HFFc6 (cell line): ENCODE results near the gene MOSPD3. TPM values are rescaled to one million over a fixed set of nuclear protein-coding genes. Genes with fewer than 3 reads are reported as not detected.

ENCODE experiments used
- DNase-seq: peaks from one replicate; pipeline ENCODE4 v3.0.0-alpha.2; 2018
- H3K27ac Mint-ChIP-seq: 2 replicates; pipeline ENCODE4 v1.8.0; 2020; ENCODE audit warnings: mild to moderate bottlenecking, mixed read lengths
- H3K27me3 Mint-ChIP-seq: 2 replicates; pipeline ENCODE4 v1.8.0; 2021; ENCODE audit warnings: mild to moderate bottlenecking, moderate library complexity, mixed read lengths; ENCODE audit not compliant: insufficient read depth
- H3K36me3 Mint-ChIP-seq: 2 replicates; pipeline ENCODE4 v1.8.0; 2021; ENCODE audit warnings: low read depth, mixed read lengths
- H3K4me1 Mint-ChIP-seq: 2 replicates; pipeline ENCODE4 v1.8.0; 2020; ENCODE audit warnings: low read depth, mixed read lengths
- H3K4me3 Mint-ChIP-seq: 2 replicates; pipeline ENCODE4 v1.8.0; 2020; ENCODE audit warnings: mild to moderate bottlenecking, moderate library complexity, mixed read lengths
- H3K9me3 Mint-ChIP-seq: 2 replicates; pipeline ENCODE4 v1.8.0; 2020; ENCODE audit warnings: mild to moderate bottlenecking, mixed read lengths
- CTCF ChIP-seq: fragments of 200-600 bp; sonication (generic); IDR thresholded peaks from 2 replicates; pipeline ENCODE4 v1.5.0; 2021; ENCODE audit warnings: antibody characterized with exemption, mild to moderate bottlenecking
- total RNA-seq, 6 experiments: library from RNA; stranded (reverse); fragmentation: NEBNext Ultra II Directional; extraction: Animal tissue kit (Norgen Biotek cat#: 25700); gene quantifications; 2 replicates in 1 of 6; 3 replicates in 5 of 6; pipeline ENCODE4 v1.2.3, GENCODE V29; 2021

Gene MOSPD3
- total RNA-seq, 6 experiments from 2014 or later, result 14.6 to 19.0 (median 17.4) TPM

- H3K27me3 Mint-ChIP-seq, result no peaks in the 10 kb centered on the region; the same call in none of the 2 replicates
Measured at GRCh38 chr7:100603726-100604027, 8.7 kb upstream of the MOSPD3 start.

DNA sequence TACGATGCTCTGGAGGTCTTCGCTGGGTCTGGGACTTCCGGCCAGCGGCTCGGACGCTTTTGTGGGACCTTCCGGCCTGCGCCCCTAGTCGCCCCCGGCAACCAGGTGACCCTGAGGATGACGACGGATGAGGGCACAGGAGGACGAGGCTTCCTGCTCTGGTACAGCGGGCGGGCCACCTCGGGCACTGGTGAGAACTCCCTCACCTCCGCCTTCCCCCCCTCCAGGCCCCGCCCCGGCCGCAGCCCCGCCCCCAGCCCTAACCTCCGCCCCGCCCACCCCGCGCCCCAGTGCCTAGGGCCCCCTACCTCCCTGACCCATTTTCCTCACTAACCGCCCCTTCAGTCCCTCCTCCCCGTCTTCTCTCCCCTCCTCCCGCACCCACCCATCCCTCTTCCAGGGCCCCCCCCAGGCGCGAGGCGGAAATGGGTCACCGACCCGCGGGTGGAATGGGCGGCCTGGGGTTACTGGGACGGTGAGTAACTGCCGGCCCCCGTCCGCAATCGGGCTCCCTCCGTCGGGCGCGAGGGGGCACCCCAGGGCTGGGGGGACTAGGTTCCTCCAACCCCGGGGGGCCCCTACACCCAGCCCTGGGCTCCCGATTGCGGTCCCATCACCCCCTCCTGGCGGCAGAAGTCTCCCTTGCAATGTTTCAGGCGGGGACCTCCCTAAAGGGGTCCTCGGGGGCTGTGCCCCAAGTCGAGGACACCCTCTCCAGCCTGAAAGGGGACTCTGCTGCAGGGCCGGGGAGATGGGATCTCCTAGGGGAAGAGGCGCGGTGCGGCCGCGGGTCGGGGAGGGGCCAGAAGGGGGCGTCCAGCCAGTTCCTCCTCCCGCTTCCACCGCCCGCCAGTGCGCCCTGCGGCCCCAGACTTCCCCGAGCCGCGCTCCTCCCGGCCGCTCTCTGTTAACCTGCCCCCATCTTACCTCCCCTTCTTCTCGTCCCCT lies 8.0 kb upstream of the MOSPD3 start:
- peak; percentile 80 for TF ChIP-seq CTCF
- Mint-ChIP-seq H3K27ac (peak overlapping the region; percentile 84), H3K27me3 (no peaks in the 10 kb centered on the region; the same call in none of the 2 replicates), H3K4me3 (peak overlapping the region; percentile 90), H3K36me3 (peaks cover 9% of the 10 kb centered on the region), H3K9me3 (no peaks in the 10 kb centered on the region), H3K4me1 (peaks cover 16% of the 10 kb centered on the region)
- DNase-seq, result peak; percentile 48

More at GRCh38 chr7:100603726-100604027, 8.7 kb upstream of the MOSPD3 start:
- no peak for TF ChIP-seq CTCF
- Mint-ChIP-seq H3K9me3 (no peaks in the 10 kb centered on the region), H3K36me3 (peaks cover 9% of the 10 kb centered on the region), H3K4me3 (peak overlapping the region; percentile 90), H3K27ac (peak overlapping the region; percentile 84), H3K4me1 (peaks cover 16% of the 10 kb centered on the region)
- peak; percentile 31 for DNase-seq

DNA sequence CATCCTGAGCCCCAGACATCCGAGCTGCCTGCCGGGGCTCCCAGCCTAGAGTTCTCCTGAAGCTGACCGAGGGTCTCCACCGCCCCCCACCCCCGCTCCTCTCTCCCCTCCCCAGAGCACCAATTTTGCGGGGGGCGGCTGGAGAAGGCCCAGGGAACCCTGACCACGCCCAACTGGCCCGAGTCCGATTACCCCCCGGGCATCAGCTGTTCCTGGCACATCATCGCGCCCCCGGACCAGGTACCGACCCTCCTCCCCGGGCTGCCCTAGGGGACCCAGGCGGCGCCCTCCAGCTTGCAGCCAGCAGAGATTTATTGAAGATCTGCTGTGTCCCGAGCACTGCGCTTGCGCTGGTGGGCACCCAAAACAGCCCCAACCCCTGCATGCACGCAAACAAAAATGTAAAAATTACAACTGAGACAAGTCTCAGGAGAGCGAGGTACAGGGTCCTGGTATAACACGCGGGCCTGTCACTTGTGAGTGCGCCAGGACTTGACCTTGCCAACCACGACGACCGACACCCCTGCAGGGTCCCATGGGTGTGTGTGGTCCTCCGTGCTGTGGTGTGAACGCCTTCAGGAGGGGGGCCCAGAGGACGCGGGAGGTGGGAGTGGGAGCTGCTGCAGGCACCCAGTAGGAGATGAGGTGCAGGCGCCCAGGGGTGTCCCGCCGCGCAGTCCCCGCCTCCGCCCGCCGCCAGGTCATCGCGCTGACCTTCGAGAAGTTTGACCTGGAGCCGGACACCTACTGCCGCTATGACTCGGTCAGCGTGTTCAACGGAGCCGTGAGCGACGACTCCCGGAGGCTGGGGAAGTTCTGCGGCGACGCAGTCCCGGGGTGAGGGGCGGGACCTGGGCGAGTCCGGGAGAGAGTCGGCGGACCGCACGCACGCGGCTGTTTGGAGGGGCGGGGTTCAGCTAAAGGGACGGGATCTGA lies 7.1 kb upstream of the MOSPD3 start:
- peak overlapping the region; percentile 77 for H3K4me3 Mint-ChIP-seq
- no peaks in the 10 kb centered on the region for H3K9me3 Mint-ChIP-seq
- peak overlapping the region; percentile 45; the same call in 1 of the 2 replicates for H3K27ac Mint-ChIP-seq
- DNase-seq, result no peak
- TF ChIP-seq CTCF, result no peak
- peaks cover 16% of the 10 kb centered on the region for H3K4me1 Mint-ChIP-seq
- H3K36me3 Mint-ChIP-seq, result peaks cover 9% of the 10 kb centered on the region
- H3K27me3 Mint-ChIP-seq, result no peaks in the 10 kb centered on the region; the same call in none of the 2 replicates

GRCh38 chr7:100606313-100606712 lies 6.0 kb upstream of the MOSPD3 start:
- no peak for TF ChIP-seq CTCF
- no peaks in the 10 kb centered on the region; the same call in none of the 2 replicates for H3K27me3 Mint-ChIP-seq
- DNase-seq, result no peak
- peaks cover 22% of the 10 kb centered on the region for H3K4me1 Mint-ChIP-seq
- no peak overlapping the region for H3K27ac Mint-ChIP-seq
- H3K4me3 Mint-ChIP-seq, result no peak overlapping the region
- no peaks in the 10 kb centered on the region for H3K9me3 Mint-ChIP-seq
- peaks cover 9% of the 10 kb centered on the region for H3K36me3 Mint-ChIP-seq

DNA sequence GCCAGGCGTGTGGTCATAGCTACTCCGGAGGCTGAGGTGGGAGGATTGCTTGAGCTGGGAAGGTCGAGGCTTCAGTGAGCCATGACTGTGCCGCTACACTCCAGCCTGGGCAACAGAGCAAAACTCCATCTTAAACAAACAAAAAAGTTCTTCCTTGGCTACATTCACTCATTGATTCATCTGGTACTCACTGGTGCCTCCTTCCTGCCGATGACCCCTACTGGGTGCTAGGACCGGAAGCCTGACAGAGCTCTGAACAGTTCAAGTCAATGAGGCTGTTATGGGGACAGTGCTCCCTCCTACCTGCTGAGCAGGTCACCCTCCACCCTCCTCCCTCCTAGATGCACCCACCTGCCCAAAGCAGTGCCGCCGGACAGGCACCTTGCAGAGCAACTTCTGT lies 5.2 kb upstream of the MOSPD3 start:
- Mint-ChIP-seq H3K4me3 (no peak overlapping the region), H3K36me3 (peaks cover 9% of the 10 kb centered on the region), H3K9me3 (no peaks in the 10 kb centered on the region), H3K4me1 (peaks cover 22% of the 10 kb centered on the region), H3K27me3 (peaks cover 1% of the 10 kb centered on the region), H3K27ac (no peak overlapping the region; the same call in 1 of the 2 replicates)
- no peak for TF ChIP-seq CTCF
- no peak for DNase-seq
